Hepatocyte (in vitro differentiated cells): ENCODE data around the gene GTPBP2.

Experiments used
- CTCF ChIP-seq: fragments of 200-600 bp; sonication (generic); IDR thresholded peaks from 2 replicates; pipeline ENCODE4 v1.5.1; 2016; ENCODE audit warnings: antibody characterized with exemption, mild to moderate bottlenecking; ENCODE audit not compliant: poor library complexity
- EZH2 ChIP-seq: fragments of 200-600 bp; sonication (generic); IDR thresholded peaks from 2 replicates; pipeline ENCODE4 v1.6.1; 2016; ENCODE audit warnings: antibody characterized with exemption, mild to moderate bottlenecking, borderline replicate concordance

GRCh38 chr6:43644940-43645612 lies 16.0 kb upstream of the GTPBP2 start, which contains the start of gene RSPH9:
- no peak for TF ChIP-seq CTCF
- no peak for TF ChIP-seq EZH2
